ENCODE results near the gene NFIX. TPM values are rescaled to one million over a fixed set of nuclear protein-coding genes. Genes with fewer than 3 reads are reported as not detected.
A peak's percentile ranks its signal among the peaks of the same experiment; 100 is the strongest.

Gene NFIX
- total RNA-seq, 4 donors from 2014 or later, result 25.4 to 53.1 (median 29.3) TPM

DNA sequence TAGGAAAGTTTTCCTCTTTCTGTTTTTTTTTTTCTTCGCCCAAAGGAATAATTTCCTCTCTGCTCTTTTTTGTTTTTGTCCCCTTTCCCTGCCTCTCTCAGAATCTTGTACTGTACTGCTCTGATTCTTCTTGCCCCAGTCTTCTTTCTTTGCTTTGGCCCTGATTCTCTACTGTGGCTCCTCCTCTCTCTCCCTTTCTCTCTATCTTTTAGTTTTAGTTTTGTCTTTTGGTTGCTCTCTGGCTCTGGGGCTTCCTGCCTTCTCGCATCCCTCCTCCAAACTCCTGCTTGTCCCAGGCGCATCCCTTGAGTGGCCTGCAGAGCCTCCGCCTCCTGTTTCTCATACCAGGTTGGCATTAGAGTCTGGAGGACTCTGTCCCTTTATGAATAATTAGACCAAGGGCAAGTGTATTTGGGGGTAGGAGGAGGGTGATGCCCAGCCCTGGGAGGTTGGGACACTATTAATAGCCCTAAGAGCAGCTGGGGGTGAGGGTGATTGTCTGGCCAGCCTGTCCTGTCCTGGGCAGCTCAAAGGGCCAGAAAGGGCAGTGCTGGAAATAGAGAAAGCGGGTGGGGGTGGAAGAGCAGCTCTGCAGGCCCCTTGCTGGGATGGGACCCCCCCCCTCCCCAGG, 68.3 kb downstream of the NFIX start:
- intact Hi-C loops (cut with DNase I; ENCODE audit: low total_unique reads) (loop anchor here (10.0 kb wide), 1 partner anchor 49 kb away; no protein-coding TSS in a partner anchor), in situ Hi-C loops (cut with MboI; ENCODE audit: low pct_ligation_motif_present in 1 of 4, low pct_unique_long_range_greater_than_20kb in 1 of 4, low sequenced_read_pairs in 3 of 4) (no loop called here)
- TF ChIP-seq CTCF (IDR thresholded peaks at IDR 0.05) (no peak), EP300 (IDR thresholded peaks at IDR 0.05; ENCODE audit: low read depth) (no peak), POLR2AphosphoS5 (IDR thresholded peaks at IDR 0.05) (no peak), POLR2A (IDR thresholded peaks at IDR 0.05) (no peak)
- no peak for DNase-seq
- H3K4me3 ChIP-seq, result no peak overlapping the region
- H3K9me3 ChIP-seq, result no peaks in the 10 kb centered on the region
- WGBS, 2 donors (ENCODE audit: low coverage in 1 of 2), result 50 to 73% methylated on average over 1 to 5 of the region's 5 CpGs
- peaks cover 50 to 93% (median 62%) of the 10 kb centered on the region in 4 donors for H3K4me1 ChIP-seq
- H3K27ac ChIP-seq, result peak overlapping the region; percentile 26 to 72 (median 63)
- H3K36me3 ChIP-seq, result no peaks in the 10 kb centered on the region
- no peaks in the 10 kb centered on the region for H3K27me3 ChIP-seq

- Histone ChIP-seq H3K36me3 (no peaks in the 10 kb centered on the region), H3K9me3 (no peaks in the 10 kb centered on the region), H3K27me3 (no peaks in the 10 kb centered on the region), H3K4me1 (peaks cover 50 to 93% (median 67%) of the 10 kb centered on the region in 4 donors), H3K4me3 (no peak overlapping the region), H3K27ac (peak overlapping the region; percentile 26 to 72 (median 63))
- 84% methylated on average over 5 of the region's 6 CpGs; no CpG with 5 or more reads in 1 of the 2 donors for WGBS, 2 donors (ENCODE audit: low coverage in 1 of 2)
- intact Hi-C loops (cut with DNase I; ENCODE audit: low total_unique reads), result loop anchor here (10.0 kb wide), 1 partner anchor 49 kb away; no protein-coding TSS in a partner anchor
- no peak for DNase-seq
- in situ Hi-C loops (cut with MboI; ENCODE audit: low pct_ligation_motif_present in 1 of 4, low pct_unique_long_range_greater_than_20kb in 1 of 4, low sequenced_read_pairs in 3 of 4), result no loop called here
- TF ChIP-seq POLR2AphosphoS5 (IDR thresholded peaks at IDR 0.05) (no peak), CTCF (IDR thresholded peaks at IDR 0.05) (no peak), POLR2A (IDR thresholded peaks at IDR 0.05) (no peak), EP300 (IDR thresholded peaks at IDR 0.05; ENCODE audit: low read depth) (no peak)
These were observed 68.8 kb downstream of the NFIX start for GRCh38 chr19:13064092-13064489.

DNA sequence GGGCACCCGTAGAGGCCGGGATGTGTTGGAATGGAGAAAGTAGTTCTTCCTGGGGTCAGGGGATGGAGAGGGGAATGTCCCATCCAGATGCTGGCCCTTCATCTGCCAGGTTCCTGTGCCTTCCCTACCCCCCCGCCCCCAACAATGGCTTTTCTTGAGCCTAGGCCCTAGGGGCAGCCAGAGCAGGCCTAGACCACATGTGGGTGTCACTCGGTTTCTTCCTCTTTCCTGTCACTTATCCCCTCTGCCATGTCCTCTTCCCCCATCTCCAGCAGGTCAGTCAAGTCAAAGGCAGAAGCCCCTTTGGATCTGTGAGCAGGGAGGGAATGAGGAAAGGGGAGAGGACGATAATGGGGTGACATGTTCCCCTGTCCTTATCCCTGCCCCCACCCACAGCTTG, 71.0 kb downstream of the NFIX start:
- intact Hi-C loops (cut with DNase I; ENCODE audit: low total_unique reads), result loop anchor here (10.0 kb wide), 1 partner anchor 51 kb away; no protein-coding TSS in a partner anchor
- TF ChIP-seq CTCF (IDR thresholded peaks at IDR 0.05), result no peak
- no peak for TF ChIP-seq POLR2A (IDR thresholded peaks at IDR 0.05)
- TF ChIP-seq POLR2AphosphoS5 (IDR thresholded peaks at IDR 0.05), result no peak
- no peak for TF ChIP-seq EP300 (IDR thresholded peaks at IDR 0.05; ENCODE audit: low read depth)
- H3K27ac ChIP-seq, result peak overlapping the region in 3 of 4 donors; percentile 18 to 72 (median 38)

GRCh38 chr19:13066933-13067807, 71.9 kb downstream of the NFIX start:
- peaks cover 34 to 76% (median 54%) of the 10 kb centered on the region in 4 donors for H3K4me1 ChIP-seq
- TF ChIP-seq EP300 (IDR thresholded peaks at IDR 0.05; ENCODE audit: low read depth) (no peak), CTCF (IDR thresholded peaks at IDR 0.05) (no peak), POLR2A (IDR thresholded peaks at IDR 0.05) (no peak), POLR2AphosphoS5 (IDR thresholded peaks at IDR 0.05) (no peak)
- DNase-seq, result peak; percentile 60
- intact Hi-C loops (cut with DNase I; ENCODE audit: low total_unique reads) (loop anchor here (10.0 kb wide), 1 partner anchor 52 kb away; no protein-coding TSS in a partner anchor), in situ Hi-C loops (cut with MboI; ENCODE audit: low pct_ligation_motif_present in 1 of 4, low pct_unique_long_range_greater_than_20kb in 1 of 4, low sequenced_read_pairs in 3 of 4) (no loop called here)
- no peaks in the 10 kb centered on the region for H3K9me3 ChIP-seq
- WGBS, 2 donors (ENCODE audit: low coverage in 1 of 2), result 17 to 51% methylated on average over 1 to 16 of the region's 17 CpGs
- H3K4me3 ChIP-seq, result no peak overlapping the region
- no peaks in the 10 kb centered on the region for H3K36me3 ChIP-seq
- no peaks in the 10 kb centered on the region for H3K27me3 ChIP-seq
- peak overlapping the region; percentile 18 to 72 (median 42) for H3K27ac ChIP-seq

More for the DNA sequence above, 71.0 kb downstream of the NFIX start:
- DNase-seq, result no peak
- 74% methylated on average over 5 of the region's 5 CpGs; no CpG with 5 or more reads in 1 of the 2 donors for WGBS, 2 donors (ENCODE audit: low coverage in 1 of 2)
- in situ Hi-C loops (cut with MboI; ENCODE audit: low pct_ligation_motif_present in 1 of 4, low pct_unique_long_range_greater_than_20kb in 1 of 4, low sequenced_read_pairs in 3 of 4), result no loop called here
- Histone ChIP-seq H3K36me3 (no peaks in the 10 kb centered on the region), H3K4me1 (peaks cover 39 to 85% (median 61%) of the 10 kb centered on the region in 4 donors), H3K27me3 (no peaks in the 10 kb centered on the region), H3K4me3 (no peak overlapping the region), H3K9me3 (no peaks in the 10 kb centered on the region)
